HG03280 (cell line): ENCODE measurements around the gene TMEM63C.

ENCODE experiments used
- ATAC-seq: cut with Tn5 transposase; IDR thresholded peaks from one replicate; pipeline ENCODE4 v1.9.1; 2021; ENCODE audit warnings: mild to moderate bottlenecking, moderate library complexity; ENCODE audit not compliant: unreplicated experiment

The TMEM63C gene

GRCh38 chr14:77197988-77198387 is 16.4 kb downstream of the TMEM63C start:
- ATAC-seq = no peak

GRCh38 chr14:77198561-77198960 is 17.0 kb downstream of the TMEM63C start:
- ATAC-seq = no peak

GRCh38 chr14:77199590-77199989 is 18.0 kb downstream of the TMEM63C start:
- no peak for ATAC-seq

GRCh38 chr14:77200406-77200985 is 18.9 kb downstream of the TMEM63C start:
- no peak for ATAC-seq

- no peak for ATAC-seq
Measured at GRCh38 chr14:77201696-77202095, 20.1 kb downstream of the TMEM63C start.

- ATAC-seq = no peak
Measured at GRCh38 chr14:77203611-77204458, 22.2 kb downstream of the TMEM63C start.

- ATAC-seq = no peak
Measured at GRCh38 chr14:77204459-77204771, 22.8 kb downstream of the TMEM63C start.

GRCh38 chr14:77204907-77205306 is 23.3 kb downstream of the TMEM63C start:
- ATAC-seq = no peak

GRCh38 chr14:77205566-77205965 is 24.0 kb downstream of the TMEM63C start:
- ATAC-seq = no peak

GRCh38 chr14:77206261-77206824 is 24.7 kb downstream of the TMEM63C start:
- ATAC-seq = no peak

GRCh38 chr14:77206877-77207389 is 25.3 kb downstream of the TMEM63C start:
- no peak for ATAC-seq

- ATAC-seq = no peak
Measured at GRCh38 chr14:77208291-77208978, 26.8 kb downstream of the TMEM63C start.

- ATAC-seq = no peak
Measured at GRCh38 chr14:77208979-77209318, 27.4 kb downstream of the TMEM63C start.

GRCh38 chr14:77212097-77212870 is 30.7 kb downstream of the TMEM63C start:
- ATAC-seq = no peak

- peak; percentile 68 for ATAC-seq
Measured at GRCh38 chr14:77212943-77213678, 31.5 kb downstream of the TMEM63C start.

- ATAC-seq = no peak
Measured at GRCh38 chr14:77213679-77214016, 32.0 kb downstream of the TMEM63C start.

GRCh38 chr14:77214216-77214615 is 32.6 kb downstream of the TMEM63C start:
- no peak for ATAC-seq

- no peak for ATAC-seq
Measured at GRCh38 chr14:77217551-77217950, 36.0 kb downstream of the TMEM63C start.

GRCh38 chr14:77219591-77219990 is 38.0 kb downstream of the TMEM63C start:
- ATAC-seq = no peak
